Lower leg skin (tissue), 4 donors: ENCODE results near the gene HM13. TPM values are rescaled to one million over a fixed set of nuclear protein-coding genes. Genes with fewer than 3 reads are reported as not detected.
A peak's percentile ranks its signal among the peaks of the same experiment; 100 is the strongest.

Source experiments
- DNase-seq, 2 donors: peaks; one replicate each; pipeline ENCODE4 v3.0.0-alpha.2; 2019; ENCODE audit warnings: low spot score in 2 of 2
- H3K4me3 ChIP-seq: fragments of 200-600 bp; sonication (generic); 2 replicates; pipeline ENCODE4 v1.5.1; 2017; ENCODE audit warnings: mild to moderate bottlenecking, low read depth; ENCODE audit not compliant: poor library complexity, severe bottlenecking
- POLR2A ChIP-seq, 2 donors: fragments of 450-650 bp; IDR thresholded peaks; one replicate each; pipeline ENCODE4 v1.6.1; 2016 to 2017; ENCODE audit warnings: antibody characterized with exemption in 2 of 2, mild to moderate bottlenecking in 1 of 2, moderate library complexity in 1 of 2
- WGBS, 2 donors: methylation state at CpG; one replicate each; pipeline ENCODE4 v1.1.5; 2018; 5-methylcytosine and 5-hydroxymethylcytosine counted together
- intact Hi-C: fragments of 100-400 bp; cut with DNase I; formaldehyde crosslinking; loops from one replicate; pipeline ENCODE4 v1.15.0; 2023; ENCODE audit warnings: low total_unique reads
- total RNA-seq, 4 donors: library from RNA; depleted of rRNA; stranded (reverse); fragments of >200 nt; gene quantifications; one replicate each; pipeline ENCODE4 v1.1.0, GENCODE V29; 2016
- TF ChIP-seq, protein P1 (sequence below), 3 donors: fragments of 450-650 bp; IDR thresholded peaks; one replicate each; pipeline ENCODE4 v1.5.1; 2016; ENCODE audit warnings: antibody characterized with exemption in 3 of 3, mild to moderate bottlenecking in 3 of 3, moderate library complexity in 2 of 3

HM13 gene
- total RNA-seq, 4 donors from 2014 or later = 35.0 to 51.9 (median 44.2) TPM

DNA sequence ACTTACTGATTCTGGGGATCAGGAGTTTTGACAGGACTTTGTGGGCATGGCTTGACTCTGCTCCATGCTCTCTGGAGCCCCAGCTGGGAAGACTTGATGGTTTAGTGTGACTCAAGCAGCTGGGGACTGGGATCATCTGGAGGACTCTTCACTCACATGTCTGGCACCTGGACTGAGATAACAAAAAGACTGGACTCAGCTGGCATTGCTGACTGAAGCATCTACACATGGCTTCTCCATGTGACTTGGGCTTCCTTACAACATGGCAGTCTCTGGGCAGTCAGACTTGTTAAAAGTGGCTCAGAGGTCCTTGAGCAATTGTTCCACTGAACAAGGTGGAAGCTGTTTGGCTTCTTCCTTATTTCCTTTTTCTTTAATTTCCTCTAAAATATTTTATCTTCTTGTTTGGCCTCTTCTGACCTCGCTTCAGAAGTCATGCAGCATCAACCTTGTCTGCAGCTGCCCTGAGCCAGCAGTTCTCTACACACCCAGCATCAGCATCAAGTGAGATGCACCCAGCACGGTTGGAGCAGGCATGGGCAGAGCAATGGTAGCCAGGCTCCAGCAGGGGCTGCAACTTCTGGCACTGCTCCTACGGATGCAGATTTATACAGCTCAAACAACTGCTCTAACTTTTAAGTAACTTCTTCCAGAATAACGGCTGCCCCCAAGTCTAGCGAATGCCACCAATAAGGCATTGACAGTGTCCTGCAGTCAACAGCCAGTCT lies 5.6 kb upstream of the HM13 start:
- 81 to 87% methylated on average over 5 of the region's 5 CpGs for WGBS, 2 donors
- H3K4me3 ChIP-seq = no peak overlapping the region
- DNase-seq = no peak
- intact Hi-C loops = no loop called here
- TF ChIP-seq, protein P1, sequence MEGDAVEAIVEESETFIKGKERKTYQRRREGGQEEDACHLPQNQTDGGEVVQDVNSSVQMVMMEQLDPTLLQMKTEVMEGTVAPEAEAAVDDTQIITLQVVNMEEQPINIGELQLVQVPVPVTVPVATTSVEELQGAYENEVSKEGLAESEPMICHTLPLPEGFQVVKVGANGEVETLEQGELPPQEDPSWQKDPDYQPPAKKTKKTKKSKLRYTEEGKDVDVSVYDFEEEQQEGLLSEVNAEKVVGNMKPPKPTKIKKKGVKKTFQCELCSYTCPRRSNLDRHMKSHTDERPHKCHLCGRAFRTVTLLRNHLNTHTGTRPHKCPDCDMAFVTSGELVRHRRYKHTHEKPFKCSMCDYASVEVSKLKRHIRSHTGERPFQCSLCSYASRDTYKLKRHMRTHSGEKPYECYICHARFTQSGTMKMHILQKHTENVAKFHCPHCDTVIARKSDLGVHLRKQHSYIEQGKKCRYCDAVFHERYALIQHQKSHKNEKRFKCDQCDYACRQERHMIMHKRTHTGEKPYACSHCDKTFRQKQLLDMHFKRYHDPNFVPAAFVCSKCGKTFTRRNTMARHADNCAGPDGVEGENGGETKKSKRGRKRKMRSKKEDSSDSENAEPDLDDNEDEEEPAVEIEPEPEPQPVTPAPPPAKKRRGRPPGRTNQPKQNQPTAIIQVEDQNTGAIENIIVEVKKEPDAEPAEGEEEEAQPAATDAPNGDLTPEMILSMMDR (IDR thresholded peaks at IDR 0.05) = no peak
- TF ChIP-seq POLR2A (IDR thresholded peaks at IDR 0.05) = no peak

DNA sequence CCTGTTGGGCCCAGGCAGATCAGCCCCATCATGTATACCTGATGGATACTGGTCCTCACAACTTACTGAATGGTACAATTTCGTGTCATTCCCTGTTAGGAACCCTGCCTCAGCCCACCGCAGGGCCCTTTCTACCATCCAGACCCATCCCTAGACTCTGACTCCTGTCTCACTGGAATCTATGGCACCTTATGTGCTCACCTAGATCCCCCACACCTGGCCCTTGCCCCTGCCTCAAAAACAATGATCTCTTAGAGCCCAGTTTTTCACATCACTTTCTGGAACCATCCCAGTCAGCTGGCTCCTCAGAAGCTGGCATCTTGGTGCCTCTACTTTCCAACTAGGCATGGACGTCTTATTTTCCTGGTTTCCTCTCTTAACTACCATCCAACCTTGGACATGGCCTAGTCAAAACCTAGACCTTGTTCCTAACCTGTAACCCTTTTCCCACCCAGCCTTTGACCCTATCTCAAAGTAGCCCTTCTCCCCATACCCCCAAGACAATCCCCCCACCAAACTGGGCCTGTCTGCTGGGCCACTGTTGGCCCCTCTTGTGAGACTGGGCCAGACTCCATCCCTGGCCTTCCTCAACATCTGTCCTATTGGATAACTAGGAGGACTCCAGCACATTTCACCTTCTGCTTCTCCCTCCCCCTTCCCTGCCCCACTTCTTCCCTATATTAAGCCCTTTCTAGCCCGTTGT lies 981 bp downstream of the HM13 start:
- 10 to 12% methylated on average over 4 of the region's 4 CpGs for WGBS, 2 donors
- DNase-seq = no peak
- intact Hi-C loops = no loop called here
- peak overlapping the region; percentile 93 for H3K4me3 ChIP-seq
- no peak for TF ChIP-seq POLR2A (IDR thresholded peaks at IDR 0.05)
- TF ChIP-seq, protein P1 (IDR thresholded peaks at IDR 0.05) = no peak

DNA sequence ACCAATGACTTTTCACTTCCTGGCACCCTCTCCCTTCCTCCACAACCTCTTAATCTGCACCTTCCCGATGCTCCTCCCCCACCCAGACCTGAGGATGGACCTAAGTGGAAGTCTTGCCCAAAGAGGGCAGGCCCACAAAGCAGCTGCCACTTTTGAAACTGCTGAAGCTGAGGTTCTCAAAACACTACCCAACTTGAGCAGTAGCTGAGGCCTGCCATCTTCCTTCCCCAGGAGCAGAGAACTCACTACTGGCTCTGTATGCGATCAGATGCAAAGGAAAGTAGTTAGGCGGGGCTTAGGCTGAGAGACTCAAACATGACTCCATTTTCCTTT lies 1.5 kb downstream of the HM13 start:
- 70 to 78% methylated on average over 3 of the region's 3 CpGs for WGBS, 2 donors
- no peak overlapping the region for H3K4me3 ChIP-seq
- TF ChIP-seq, protein P1 (IDR thresholded peaks at IDR 0.05) = no peak
- no peak for TF ChIP-seq POLR2A (IDR thresholded peaks at IDR 0.05)
- intact Hi-C loops = no loop called here
- DNase-seq = no peak

DNA sequence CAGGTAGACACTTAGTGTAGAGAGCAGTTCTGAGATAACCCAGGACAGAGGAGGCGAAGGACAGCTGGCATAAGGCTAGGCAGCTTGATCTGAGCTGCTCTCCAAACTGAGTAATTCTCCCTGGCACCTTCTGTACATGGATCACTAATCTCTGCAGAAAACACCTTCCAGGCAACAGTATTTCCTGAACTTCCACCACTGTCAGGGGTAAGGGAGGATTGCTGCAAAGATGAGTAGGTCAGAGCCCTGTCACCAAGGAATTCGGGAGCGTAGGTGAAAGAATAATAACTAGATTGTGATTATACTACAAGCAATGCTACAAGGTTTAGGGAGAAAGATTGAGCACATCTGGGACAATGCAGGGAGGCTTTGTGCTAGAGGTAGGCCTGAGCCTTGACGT lies 1.9 kb downstream of the HM13 start:
- WGBS, 2 donors = 88 to 89% methylated on average over 4 of the region's 4 CpGs
- TF ChIP-seq, protein P1 (IDR thresholded peaks at IDR 0.05) = no peak
- TF ChIP-seq POLR2A (IDR thresholded peaks at IDR 0.05) = no peak
- no peak for DNase-seq
- H3K4me3 ChIP-seq = no peak overlapping the region
- intact Hi-C loops = no loop called here

DNA sequence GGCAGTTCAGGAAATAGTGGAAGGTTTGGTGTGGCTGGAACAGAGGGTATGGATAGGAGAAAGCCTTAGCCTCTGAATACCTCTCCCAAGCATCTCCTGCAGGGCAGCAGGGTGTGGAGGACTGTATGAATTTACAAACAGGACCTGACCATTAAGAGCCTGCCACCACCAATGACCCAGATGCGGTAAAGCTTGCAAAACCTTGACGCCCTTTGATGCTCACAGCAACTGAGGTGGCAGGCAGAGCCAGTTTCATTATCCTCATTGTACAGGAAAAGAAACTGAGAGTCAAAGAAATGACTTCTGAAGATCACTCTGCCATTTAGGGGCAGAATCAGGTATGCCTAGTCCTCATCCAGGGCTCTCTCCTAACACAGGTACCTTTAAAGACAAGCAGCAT lies 2.4 kb downstream of the HM13 start:
- intact Hi-C loops = no loop called here
- no peak for TF ChIP-seq POLR2A (IDR thresholded peaks at IDR 0.05)
- TF ChIP-seq, protein P1 (IDR thresholded peaks at IDR 0.05) = no peak
- no peak overlapping the region for H3K4me3 ChIP-seq
- WGBS, 2 donors = 56 to 80% methylated on average over 2 of the region's 2 CpGs
- DNase-seq = no peak
